Measurements from ENCODE around the gene BTN3A1.

- TF ChIP-seq EP300 (conservative IDR thresholded peaks at IDR 0.05; ENCODE audit: poor library complexity, severe bottlenecking) (no peak), SMC3 (conservative IDR thresholded peaks at IDR 0.05; ENCODE audit: poor library complexity) (no peak), RAD21 (conservative IDR thresholded peaks at IDR 0.05) (no peak), CTCF (IDR thresholded peaks at IDR 0.05; ENCODE audit: poor library complexity, severe bottlenecking) (no peak)
Observed at GRCh38 chr6:26464014-26464413, 61.9 kb downstream of the BTN3A1 start.

All from neural cell (in vitro differentiated cells).